ENCODE results near the gene MAP1B. TPM values are rescaled to one million over a fixed set of nuclear protein-coding genes. Genes with fewer than 3 reads are reported as not detected.
A peak's percentile ranks its signal among the peaks of the same experiment; 100 is the strongest.
"Not testable (repeated sequence)": the region's sequence is repeated elsewhere in the genome, so short reads cannot be mapped to it uniquely, and the experiment has no call there.

MAP1B gene
- 134 and 182 TPM in 2 replicates for total RNA-seq

DNA sequence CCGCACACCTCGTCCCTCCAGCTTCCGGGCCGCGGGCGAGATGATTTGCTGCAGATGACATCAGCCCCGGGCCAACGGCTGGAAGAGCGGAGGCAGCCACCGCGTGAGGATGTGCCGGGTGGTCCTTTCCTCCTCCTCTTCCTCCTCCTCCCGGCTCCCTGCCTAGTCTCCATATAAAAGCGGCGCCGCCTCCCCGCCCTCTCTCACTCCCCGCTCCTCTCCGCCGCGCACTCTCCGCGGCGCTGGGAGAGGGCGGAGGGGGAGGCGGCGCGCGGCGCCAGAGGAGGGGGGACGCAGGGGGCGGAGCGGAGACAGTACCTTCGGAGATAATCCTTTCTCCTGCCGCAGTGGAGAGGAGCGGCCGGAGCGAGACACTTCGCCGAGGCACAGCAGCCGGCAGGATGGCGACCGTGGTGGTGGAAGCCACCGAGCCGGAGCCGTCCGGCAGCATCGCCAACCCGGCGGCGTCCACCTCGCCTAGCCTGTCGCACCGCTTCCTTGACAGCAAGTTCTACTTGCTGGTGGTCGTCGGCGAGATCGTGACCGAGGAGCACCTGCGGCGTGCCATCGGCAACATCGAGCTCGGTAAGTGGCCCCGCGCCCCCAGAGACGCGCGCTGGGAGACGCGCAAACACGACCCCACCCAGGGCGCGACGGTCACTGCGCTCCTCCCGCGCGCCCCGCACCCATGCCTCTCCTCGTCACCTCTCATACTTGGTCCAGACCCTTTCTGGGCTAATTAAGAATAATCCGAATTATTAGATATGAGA, at the start of gene MAP1B:
MAP1B (plus strand) TSS at position 345 of the 770 bp plus-strand sequence; CDS start at position 402, 57 bp downstream.
- peak; percentile 74 for DNase-seq

DNA sequence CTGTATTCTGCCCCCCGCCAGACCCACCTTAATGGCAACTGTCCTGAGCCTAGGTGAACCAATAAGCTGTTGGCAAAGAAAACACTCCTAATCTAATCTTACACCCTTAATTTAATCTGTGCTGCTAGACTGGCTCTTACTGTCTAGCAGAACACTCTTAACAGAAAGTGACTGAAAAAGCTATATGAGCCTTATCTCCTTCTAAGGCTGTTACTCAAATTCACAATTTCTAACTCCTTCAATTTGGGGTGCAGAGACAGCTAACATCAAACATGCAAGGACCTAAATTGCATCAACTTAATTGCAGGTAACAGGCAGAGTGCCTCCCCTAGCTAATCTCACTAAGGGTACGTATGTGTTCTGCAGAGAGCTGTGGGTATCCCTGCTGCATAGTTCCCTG, 49.5 kb upstream of the MAP1B start:
- DNase-seq, result no peak

DNA sequence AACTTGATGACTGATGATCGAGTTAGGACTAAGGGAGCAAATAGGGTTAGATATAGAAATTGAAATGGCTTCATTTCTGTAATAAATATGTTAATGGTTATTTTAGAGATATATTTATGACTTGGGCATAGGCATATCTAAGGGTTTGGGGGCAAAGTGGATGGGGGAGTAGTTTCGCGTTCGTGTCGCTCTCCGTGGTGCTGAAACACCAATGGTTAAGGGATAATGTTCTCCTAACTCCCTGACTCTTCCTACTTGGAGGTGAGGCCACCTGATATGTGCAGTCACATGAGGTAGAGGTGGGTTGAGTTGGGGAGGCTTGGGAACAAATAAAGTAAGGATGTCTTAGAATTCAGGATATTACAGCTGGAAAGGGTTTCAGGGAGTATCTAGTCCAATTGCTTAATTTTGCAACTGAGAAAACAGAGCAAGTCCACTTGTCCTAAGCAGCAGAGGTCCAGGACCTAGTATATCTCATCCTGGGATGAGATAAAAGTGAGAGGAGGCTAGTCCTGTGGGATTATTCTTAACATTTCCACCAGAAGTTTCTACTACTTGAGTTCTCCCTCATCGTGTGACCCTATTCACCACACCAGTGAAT, 44.0 kb upstream of the MAP1B start:
- DNase-seq, result peak; percentile 47

DNA sequence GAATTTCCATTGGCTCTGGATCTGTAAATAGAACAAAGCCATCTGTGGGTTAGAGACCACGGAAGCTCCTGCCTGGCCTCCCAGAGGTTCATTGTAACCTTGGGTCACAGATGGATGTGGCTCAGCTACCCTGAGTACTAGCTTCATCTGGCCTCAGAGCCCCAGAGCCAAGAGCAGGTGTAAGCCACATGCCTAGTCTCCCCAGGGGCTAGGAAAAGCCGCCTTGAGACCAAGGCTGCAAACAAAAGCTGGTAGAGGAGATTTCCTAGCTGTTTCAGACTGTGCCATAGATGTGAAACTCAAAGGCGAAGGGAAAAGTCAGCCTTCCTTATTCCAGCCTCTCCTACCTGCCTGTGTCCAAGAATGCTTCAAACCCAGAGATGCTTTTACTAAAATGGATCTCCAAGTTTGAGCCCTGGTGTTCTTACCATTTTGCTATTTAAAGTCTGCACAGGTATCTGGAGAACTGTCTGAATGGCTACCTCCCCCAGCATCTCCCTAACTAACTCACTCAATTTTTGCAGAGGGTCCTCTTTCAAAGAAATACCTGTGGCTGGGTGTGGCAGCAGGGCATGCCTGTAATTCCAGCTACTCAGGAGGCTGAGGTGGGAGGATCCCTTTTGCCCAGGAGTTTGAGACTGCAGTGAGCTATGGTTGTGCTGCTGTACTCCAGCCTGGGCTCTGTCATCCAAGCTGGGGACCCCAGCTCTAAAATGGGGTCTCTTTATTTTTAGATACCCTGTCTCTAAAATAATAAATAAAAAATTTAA, 42.3 kb upstream of the MAP1B start:
- no peak for DNase-seq

DNA sequence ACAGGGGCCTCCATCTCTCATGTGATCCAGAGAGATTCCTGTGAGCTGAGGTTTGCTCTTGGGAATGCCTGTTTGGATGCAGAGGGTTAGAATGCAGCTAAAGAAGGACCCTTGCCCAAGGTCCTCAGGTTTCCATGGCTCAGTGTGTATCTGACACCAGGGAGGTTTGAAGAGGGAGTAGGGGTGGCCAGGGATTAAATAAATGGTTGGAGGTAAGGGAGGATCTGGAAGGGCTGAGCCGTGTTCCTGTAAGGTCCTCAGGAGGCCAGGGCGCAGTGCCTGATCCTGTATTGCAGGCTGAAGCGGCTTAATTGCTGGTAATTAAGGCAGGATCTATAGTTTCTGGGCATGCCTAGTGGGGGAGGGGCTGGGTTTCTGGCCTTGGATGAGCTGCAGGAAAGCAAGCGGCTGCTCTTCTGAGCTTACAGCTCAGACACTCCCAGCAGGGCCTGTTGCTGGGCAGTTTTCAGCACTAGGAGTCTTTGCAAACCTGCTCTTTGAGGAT, 41.5 kb upstream of the MAP1B start:
- DNase-seq, result no peak

DNA sequence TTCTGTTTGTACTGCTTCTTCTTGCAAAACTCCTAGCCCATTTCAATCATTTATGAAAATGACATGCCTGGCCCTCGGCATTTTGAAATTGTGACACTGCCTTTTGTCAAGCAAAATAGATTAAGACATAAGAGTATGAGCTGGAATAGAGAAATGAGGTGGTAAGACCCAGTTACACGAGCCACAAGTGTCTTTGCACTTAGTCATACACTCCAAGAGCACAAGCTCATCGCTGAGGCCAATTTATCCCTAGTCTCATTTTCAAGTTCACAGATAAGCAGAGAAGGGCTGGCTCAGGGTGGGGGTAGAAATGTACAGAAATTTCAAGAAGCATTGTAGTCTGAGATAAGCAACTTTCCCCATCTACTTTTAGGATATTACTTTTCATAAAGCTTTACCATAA, 40.6 kb upstream of the MAP1B start:
- no peak for DNase-seq

DNA sequence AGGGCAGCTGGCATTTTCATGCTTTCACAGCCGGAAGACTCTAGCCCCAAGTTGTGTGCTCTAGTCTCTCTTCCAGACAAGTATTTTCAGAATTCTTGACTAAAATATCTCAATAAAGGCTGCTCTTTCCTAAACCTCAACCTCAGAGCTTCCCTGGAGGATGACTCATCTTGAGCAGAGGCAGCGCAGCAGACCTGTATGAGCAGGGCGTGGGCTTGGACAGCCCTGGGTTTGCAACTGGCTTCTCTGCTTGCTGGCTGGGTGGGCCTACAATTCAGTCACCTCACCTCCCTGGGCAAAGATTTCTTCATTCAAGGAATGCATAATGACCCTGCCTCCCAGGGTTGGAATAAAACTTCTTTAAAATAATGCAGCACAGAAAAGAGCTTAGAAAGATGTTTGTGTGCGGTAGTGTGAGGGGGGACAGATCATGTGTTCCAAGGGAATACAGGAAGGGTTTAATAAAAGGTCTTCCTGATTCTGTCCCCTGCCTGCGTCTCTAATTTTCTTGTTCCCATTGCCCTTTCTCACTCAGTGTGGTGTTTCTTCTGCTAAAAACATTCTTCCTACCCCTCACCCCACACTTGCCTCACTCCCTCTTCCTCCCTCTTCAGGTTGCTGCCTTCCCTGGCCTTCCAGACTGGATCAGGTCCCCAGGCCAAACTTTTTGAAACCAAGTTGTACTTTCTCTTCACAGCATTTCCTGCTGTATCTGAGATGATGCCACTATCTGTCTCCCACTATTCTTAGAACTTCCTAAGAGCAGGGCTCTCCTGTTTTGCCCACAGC, 39.4 kb upstream of the MAP1B start:
- DNase-seq, result no peak

DNA sequence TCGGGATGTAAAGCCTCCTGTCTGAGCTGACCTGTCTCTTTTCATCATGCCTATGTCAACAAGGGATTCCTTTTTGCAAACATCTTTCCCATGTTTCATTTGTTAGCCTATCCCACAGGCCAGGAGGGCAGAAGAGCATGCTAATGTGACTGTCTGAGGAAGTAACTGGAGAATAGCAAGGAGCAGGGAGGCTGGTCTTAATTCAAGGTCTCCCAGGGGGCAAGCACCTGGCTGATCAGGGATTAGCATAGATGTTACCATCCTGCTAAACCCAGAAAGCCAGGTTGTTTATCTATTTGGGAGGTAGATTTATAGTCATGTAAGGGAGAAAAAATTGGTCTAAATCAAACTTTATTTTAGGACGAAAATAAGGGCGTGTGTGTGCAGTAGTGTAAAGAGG, 36.7 kb upstream of the MAP1B start:
- no peak for DNase-seq

DNA sequence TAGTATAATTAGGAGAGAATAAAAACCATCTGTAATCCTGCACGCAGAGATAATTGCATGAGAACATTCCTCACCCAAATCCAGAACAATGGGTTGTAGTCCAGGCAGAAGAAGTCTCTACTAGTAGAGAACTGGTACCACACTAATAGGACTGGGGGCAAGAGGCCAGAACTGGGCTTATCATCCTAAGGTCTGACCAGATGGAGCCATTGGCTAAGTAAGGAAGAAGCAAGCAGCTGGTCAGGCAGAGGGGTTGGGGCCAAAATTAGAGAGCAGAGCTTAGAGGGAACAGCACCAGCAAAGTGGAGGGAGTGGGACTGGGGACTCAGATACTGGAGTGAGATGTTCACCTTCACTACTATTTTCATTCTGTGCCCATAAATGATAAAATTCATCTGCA, 35.4 kb upstream of the MAP1B start:
- DNase-seq, result no peak

DNA sequence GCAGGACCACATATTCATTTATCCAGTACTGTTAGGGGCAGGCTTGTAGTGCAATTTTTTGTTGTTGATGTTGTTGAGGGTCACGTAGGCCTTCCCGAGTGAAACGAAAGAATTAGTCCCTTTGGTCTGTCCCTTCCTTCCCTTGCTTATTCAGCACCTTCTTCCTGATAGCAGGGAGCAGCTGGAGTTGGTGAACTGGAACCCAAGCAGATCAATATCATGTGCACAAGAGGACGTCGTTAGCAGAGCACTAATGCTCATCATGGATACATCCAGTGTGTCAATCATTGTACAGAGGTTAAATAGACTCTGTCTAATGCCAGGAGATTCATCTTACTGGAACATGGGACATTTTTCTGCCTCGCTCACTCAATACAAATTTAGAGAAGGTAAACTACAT, 33.0 kb upstream of the MAP1B start:
- DNase-seq, result no peak

DNA sequence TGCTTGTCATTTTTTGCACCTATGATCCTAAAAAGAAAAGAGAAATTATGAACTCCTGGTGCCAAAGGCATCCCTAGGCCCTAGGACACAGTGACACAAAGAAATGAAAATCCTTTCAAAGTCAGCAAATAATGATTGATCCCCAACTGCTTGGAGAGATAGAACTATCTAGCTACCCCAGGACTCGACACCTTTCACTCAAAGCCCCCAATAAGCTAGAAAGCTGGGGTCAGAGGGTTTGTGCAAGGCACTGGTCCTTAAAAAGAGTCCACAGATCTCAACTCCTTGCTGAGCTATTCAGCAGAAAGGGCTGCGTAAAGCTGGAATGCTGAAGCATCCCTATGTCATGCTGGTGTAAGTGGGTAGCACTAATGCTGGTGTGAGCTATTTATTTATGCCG, 31.8 kb upstream of the MAP1B start:
- DNase-seq, result no peak

DNA sequence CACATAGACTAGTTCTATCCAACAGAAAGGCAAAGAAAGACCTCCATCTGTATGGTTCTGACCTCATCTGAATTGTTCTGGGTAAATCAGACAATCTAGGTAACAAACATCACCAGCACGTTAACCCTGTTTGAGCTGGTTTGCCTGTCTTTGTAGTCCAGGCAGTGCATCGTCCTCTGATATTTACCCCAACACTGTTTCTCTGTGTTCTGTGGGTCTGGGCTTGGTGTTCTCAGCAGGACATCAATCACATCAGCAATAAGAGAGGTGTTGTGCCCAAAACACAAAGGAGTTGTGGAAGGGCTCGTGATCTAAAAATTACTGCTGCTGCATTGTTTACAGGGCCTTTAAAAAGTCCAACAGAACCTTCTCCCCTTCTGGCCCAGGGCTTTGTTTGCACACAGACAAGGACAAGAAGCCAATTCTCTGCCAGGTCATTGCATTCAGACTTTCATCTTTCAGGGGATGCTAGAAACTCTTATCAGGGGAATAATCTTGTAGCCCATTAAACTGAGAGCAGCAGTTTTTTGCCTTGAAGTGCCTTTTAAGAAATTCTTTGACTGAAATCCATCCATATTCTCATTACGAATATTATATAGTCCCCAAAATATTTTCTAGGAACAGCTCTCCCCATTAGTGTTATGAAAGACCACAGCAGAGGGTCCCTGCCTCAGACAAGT, 30.5 kb upstream of the MAP1B start:
- DNase-seq, result no peak

DNA sequence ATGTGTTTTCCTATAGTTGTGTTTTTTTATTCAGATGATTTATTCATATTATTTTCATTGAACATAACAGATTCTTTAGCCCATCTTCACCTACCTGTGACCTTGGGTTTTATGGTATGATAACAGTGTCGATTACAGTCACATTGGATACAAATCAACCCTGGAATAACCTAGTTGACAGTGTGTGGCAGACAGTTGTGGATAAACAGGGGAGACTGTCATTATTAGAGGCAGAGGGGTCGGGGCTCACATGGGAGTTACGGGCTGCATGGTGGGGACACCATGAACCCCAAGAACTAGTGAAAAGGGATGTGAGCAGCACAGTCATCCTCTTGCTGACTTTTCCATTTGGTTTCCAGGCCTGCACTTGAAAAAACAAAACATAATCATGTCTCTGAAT, 29.9 kb upstream of the MAP1B start:
- DNase-seq, result no peak

DNA sequence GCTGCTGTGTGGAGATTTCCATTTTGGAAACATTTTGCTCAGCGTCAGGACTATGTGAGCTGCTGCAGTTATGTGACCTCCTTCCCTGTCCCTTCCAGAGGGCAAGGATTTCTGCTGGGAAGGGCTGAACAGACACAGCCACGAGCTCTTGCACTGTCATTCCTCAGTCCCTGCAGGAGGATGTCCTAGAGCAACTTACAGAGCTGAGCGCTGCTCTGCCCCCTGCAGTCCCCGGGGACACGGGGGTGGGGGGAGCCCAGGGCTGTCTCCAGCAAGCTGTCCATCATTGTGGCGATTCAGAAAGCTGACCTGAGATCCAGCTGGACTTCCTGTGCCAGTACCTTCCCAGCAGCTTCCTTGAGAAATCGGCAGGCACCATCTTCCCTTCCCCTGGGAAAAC, 28.0 kb upstream of the MAP1B start:
- no peak for DNase-seq

DNA sequence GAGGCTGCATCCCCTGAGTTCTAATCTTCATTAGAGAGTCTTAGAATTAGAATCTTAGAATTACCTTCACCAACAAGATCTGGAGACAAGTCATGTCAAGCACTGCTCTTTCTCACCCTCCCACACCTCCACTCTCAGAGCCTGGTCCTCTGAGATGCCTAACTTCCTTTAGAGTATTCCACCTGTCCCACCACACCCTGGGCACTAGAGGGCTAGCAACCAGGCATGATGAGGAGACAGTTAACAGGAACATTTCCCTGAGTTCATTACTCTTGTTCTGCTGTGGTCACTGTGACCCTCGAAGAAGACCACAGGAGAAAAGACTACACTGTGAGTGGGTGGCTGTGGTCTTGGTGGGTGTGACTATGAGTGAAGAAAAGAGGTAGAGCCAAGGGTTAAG, 25.2 kb upstream of the MAP1B start:
- DNase-seq, result no peak

DNA sequence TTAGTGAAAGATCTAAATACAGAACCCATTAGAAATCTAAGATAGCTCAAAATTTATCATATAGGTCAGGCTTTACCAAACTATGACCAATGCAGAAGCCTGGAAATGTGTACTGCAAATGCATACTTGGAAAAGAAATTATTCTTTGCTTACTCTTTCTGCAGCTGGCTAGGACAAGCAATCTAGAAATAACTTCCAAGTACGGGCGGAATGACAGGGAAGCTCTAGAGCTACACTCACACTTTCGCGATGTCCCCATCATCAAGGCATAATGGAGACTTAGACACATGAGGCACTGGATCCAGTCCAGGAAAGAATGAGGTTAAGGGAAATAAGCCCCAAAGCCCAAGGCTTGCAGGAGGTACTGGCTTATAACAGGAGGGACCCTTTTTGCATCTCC, 22.4 kb upstream of the MAP1B start:
- no peak for DNase-seq

DNA sequence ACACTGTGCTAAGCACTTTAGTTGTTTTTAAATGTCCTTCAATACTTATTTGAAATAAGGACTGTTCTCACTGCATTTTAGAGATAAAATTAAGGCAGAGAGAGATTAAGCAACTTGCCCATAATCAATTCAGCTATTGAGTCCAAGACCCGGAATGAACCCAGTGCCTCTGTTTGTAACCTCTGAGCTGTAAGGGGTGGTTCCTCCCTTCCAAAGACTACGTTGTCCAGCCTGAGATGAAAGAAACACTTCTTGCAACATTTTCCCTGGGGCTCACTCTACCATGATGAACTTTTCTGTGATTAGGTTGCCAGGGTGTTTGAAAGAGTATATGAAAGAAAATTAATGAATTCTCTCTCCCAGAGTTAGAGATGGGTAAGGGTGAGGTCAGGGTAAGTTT, 22.0 kb upstream of the MAP1B start:
- no peak for DNase-seq

DNA sequence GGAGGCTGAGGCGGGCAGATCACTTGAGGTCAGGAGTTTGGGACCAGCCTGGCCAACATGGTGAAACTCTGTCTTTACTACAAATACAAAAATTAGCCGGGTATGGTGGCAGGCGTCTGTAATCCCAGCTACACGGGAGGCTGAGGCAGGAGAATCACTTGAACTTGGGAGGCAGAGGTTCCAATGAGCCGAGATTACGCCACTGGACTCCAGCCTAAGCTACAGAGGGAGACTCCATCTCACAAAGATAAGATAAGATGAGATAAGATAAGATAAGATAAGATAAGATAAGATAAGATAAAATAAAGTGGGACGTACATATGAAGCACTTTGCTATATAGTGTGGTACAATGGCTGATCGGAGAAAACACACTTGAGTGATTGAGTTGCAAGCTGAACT, 17.6 kb upstream of the MAP1B start:
- DNase-seq, result not testable (repeated sequence)

DNA sequence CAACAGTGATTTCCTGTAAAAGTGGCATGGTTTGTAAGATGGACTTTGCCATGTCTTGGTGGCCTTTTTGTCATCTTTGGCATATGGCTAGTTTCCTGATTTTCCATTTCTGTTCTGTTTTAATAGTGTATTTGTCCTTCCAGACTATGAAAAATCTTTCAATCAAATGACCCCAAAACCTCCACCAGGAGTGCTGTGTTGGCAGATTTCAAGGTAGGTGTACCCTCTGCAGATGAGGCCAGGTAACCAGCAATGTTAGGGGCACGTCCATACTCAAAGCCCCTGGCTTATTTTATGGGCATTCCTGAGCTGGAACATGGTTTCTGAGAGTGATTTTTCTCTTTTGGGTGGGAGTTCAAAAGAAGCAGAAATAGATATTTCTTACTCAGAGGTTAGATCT, 15.2 kb upstream of the MAP1B start:
- DNase-seq, result no peak

DNA sequence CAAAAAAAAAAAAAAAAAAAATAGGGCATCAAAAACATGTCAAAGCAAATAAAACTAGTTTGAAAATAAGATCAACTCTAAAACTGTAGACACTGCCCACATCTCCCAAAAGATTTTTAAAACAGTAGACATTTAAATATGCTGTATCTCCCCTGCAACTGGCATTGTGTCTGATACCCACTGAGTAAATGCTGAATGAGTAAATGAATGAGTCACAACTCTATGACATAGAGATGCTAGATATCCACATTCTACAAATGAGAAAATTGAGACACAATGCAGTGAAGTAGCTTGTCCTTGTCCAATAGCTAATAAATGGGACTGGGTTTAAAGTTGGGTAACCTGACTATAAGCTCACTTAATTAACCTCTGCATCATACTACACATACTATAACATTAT, 14.1 kb upstream of the MAP1B start:
- DNase-seq, result no peak

DNA sequence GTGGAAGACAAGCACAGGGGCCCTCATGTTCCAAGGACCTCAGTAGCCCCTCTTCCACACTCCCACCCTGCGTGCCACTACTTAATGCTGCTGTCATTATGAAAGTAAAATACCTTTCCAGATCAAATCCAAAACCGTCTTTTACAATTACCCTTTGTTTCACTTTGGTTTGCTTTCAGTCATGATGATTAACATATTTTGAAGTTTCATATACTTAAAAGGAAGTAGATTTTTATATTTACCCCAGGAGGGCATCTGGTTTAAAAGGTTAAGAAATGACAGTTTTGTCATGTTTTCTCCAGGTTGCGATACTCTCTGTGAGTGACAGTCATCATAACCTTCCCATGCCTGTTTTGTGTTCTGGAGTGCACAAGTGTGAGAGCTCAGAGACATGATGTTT, 13.5 kb upstream of the MAP1B start:
- no peak for DNase-seq

DNA sequence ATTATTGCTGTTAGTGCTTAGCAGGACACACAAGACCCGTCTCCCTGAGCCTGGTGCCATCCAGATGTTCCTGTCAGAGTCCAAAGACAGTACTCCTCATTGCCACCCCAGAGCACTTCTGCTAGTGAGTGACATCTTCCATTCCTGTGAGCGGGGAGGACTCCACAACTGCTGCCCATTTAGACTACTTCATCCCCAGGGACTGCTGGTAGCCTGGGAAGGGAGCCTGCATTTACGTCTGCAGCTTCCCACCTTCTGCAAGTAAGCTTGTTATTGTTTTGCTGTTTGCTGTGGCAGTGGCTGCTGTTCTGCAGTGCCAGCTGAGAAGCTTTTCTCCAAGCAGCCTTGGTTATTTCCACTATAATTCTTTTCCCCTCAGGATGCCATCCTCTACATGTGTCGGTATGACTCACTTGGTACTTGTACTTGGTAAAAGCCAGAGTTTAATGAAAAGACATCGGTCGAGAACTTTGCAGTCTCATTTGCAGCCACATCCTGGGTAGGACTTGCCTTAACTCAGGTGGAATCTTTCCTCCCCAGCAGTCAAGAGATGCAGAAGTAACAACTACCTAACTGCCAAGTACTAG, 10.6 kb upstream of the MAP1B start:
- no peak for DNase-seq

Data from dermis blood vessel endothelial cell (primary cell).